Activated CD8-positive, alpha-beta memory T cell treated with anti-CD3 and anti-CD28 coated beads, Interleukin-2, amount 10 ng/mL, durations not matched to agents 7 days and 5 days (primary cell): ENCODE measurements around the gene BCAR1. TPM values are rescaled to one million over a fixed set of nuclear protein-coding genes. Genes with fewer than 3 reads are reported as not detected.

ENCODE experiments used
- ATAC-seq: fragments of 150-1000 bp; cut with Tn5 transposase; one replicate; pipeline ENCODE4 v1.10.0; 2021; ENCODE audit warnings: moderate library complexity
- CTCF ChIA-PET: fragments of 350-600 bp; sonication (Branson Sonifier 250); formaldehyde crosslinking; loops from one replicate; lab custom pipeline; 2021; ENCODE audit warnings: antibody characterized with exemption; lab: Charles Lee
- DNase-seq: peaks from one replicate; pipeline ENCODE4 v3.0.0-alpha.2; 2020
- H3K27ac Mint-ChIP-seq: one replicate; pipeline ENCODE4 v1.8.0; 2021; ENCODE audit warnings: mild to moderate bottlenecking, mixed read lengths
- H3K27me3 Mint-ChIP-seq: one replicate; pipeline ENCODE4 v1.8.0; 2021; ENCODE audit warnings: mixed read lengths
- H3K36me3 Mint-ChIP-seq: one replicate; pipeline ENCODE4 v1.8.0; 2021; ENCODE audit warnings: mild to moderate bottlenecking, mixed read lengths
- H3K4me1 Mint-ChIP-seq: one replicate; pipeline ENCODE4 v1.8.0; 2021; ENCODE audit warnings: mixed read lengths
- H3K4me3 Mint-ChIP-seq: one replicate; pipeline ENCODE4 v1.8.0; 2021; ENCODE audit warnings: mild to moderate bottlenecking, moderate library complexity, mixed read lengths
- H3K9me3 Mint-ChIP-seq: one replicate; pipeline ENCODE4 v1.8.0; 2022; ENCODE audit warnings: low read depth, mixed read lengths
- total RNA-seq, 2 experiments: library from RNA; stranded (reverse); gene quantifications; one replicate each; pipeline ENCODE4 v1.2.3, GENCODE V29; 2021

BCAR1 gene
- total RNA-seq, 2 experiments from 2014 or later = 0.19 TPM; not detected in 1

DNA sequence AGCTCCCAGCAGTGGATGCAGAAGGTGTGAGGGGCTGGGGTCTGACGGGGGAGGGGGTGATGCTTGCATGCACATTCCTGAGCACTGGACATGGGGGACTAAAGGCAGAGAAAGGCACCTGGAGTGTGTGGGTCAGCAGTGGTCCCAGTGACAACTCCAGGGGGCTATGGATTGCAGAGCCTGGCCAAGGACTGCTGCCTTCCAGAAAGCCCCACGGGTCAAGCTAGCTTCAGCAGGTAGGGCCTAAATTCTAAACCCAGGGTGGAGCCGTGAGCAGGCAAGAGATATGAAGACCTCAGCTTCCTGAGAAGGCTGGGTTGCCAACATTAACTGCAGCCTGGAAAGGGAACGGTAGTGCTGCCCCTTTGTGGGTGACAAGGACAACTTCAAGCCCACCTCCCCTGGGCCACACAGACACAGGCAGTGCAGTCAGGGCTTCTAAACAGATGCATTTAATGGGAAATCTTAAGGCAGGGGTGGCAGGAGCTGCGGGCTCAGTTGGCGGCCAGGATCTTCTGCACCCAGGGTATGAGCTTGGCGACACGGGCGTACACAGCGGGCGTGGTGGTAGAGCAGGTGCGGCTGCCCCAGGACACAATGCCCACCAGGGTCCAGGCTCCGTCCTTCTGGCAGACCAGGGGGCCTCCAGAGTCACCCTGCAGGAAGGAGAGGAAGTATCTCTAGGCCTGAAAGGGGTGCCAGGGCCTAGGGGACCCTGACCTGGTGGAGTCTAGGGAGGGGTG lies 47.6 kb downstream of the BCAR1 start:
- H3K4me3 Mint-ChIP-seq = no peak overlapping the region
- H3K9me3 Mint-ChIP-seq = no peaks in the 10 kb centered on the region
- peaks cover 10% of the 10 kb centered on the region for H3K4me1 Mint-ChIP-seq
- CTCF ChIA-PET = interaction anchor here (1.5 kb wide), 1 partner anchor 261 kb away, joined by 3 read pairs; no protein-coding TSS in a partner anchor
- no peaks in the 10 kb centered on the region for H3K36me3 Mint-ChIP-seq
- DNase-seq (no peak), ATAC-seq (no peak)
- H3K27me3 Mint-ChIP-seq = peaks cover 3% of the 10 kb centered on the region
- no peak overlapping the region for H3K27ac Mint-ChIP-seq

DNA sequence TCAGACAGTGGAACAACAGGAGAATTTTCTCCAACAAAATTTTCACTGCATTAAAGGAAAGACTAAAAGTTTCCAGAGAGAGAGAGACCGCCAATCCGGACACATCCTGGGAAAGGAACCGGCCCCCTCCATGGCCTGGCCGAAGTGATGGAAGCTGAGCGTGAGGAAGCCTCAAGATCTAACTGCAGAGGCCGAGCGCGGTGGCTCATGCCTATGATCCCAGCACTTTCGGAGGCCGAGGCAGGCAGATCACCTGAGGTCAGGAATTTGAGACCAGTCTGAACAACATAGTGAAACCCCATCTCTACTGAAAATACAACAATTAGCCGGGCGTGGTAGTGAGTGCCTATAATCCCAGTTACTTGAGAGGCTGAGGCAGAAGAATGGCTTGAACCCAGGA lies 48.3 kb downstream of the BCAR1 start:
- ATAC-seq = no peak
- DNase-seq = no peak
- Mint-ChIP-seq H3K36me3 (no peaks in the 10 kb centered on the region), H3K4me3 (no peak overlapping the region), H3K9me3 (no peaks in the 10 kb centered on the region), H3K27ac (no peak overlapping the region), H3K27me3 (peaks cover 8% of the 10 kb centered on the region), H3K4me1 (peaks cover 12% of the 10 kb centered on the region)
- CTCF ChIA-PET = interaction anchor here (1.5 kb wide), 1 partner anchor 262 kb away, joined by 3 read pairs; no protein-coding TSS in a partner anchor

DNA sequence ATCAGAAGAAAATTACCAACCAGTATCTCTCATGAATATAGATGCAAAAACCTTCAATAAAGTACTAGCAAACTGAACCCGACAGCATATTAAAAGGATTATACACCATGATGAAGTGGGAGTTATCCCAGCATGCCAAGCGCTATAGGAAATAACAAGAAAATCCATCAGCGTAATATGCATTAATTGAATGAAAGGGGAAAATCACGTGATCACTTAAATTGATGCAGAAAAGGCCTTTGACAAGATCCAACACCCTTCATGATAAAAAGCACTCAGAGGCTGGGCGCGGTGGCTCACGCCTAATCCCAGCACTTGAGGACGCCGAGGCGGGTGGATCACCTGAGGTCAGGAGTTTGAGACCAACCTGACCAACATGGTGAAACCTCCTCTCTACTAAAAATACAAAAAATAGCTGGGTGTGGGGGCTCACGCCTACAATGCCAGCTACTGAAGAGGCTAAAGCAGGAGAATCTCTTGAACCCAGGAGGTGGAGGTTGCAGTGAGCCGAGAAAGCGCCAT lies 49.3 kb downstream of the BCAR1 start:
- no peak overlapping the region for H3K4me3 Mint-ChIP-seq
- DNase-seq (no peak), ATAC-seq (no peak)
- peaks cover 12% of the 10 kb centered on the region for H3K4me1 Mint-ChIP-seq
- no peaks in the 10 kb centered on the region for H3K36me3 Mint-ChIP-seq
- H3K9me3 Mint-ChIP-seq = no peaks in the 10 kb centered on the region
- CTCF ChIA-PET = interaction anchor here (0.7 to 1.5 kb wide), 7 partner anchors 16 to 362 kb away, joined by 3 to 7 read pairs (median 3); no protein-coding TSS in a partner anchor
- H3K27ac Mint-ChIP-seq = no peak overlapping the region
- H3K27me3 Mint-ChIP-seq = peaks cover 17% of the 10 kb centered on the region

DNA sequence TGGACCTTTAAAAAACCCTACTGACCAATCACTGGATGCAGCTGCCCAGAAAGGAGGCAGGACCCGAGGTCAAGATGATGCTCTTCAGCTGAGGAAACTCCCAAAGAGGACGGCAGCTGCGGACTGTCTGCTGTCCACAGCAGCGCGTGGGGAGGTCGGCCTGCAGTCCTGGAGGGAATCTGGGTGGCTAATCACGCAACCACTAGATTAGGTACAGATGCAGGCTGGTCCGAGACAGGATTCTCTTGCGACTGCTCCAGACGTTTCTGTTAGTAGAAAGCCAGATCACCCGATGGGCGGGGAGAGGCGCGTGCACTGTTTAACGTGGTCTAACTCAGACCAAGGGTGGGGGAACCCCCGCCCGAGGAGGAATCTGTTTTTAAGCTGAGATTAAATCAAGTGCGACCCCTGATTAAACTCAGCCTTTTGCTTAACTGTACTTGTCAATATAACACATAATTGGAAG lies 53.3 kb downstream of the BCAR1 start:
- no peak overlapping the region for H3K4me3 Mint-ChIP-seq
- CTCF ChIA-PET = interaction anchor here (1.4 to 5.3 kb wide), 13 partner anchors 15 to 267 kb away, joined by 5 to 43 read pairs (median 12); partner anchors contain the start of genes CTRB1 and TMEM170A
- peaks cover 12% of the 10 kb centered on the region for H3K4me1 Mint-ChIP-seq
- DNase-seq = no peak
- H3K27me3 Mint-ChIP-seq = peaks cover 24% of the 10 kb centered on the region
- no peak for ATAC-seq
- H3K36me3 Mint-ChIP-seq = no peaks in the 10 kb centered on the region
- no peaks in the 10 kb centered on the region for H3K9me3 Mint-ChIP-seq
- H3K27ac Mint-ChIP-seq = no peak overlapping the region

DNA sequence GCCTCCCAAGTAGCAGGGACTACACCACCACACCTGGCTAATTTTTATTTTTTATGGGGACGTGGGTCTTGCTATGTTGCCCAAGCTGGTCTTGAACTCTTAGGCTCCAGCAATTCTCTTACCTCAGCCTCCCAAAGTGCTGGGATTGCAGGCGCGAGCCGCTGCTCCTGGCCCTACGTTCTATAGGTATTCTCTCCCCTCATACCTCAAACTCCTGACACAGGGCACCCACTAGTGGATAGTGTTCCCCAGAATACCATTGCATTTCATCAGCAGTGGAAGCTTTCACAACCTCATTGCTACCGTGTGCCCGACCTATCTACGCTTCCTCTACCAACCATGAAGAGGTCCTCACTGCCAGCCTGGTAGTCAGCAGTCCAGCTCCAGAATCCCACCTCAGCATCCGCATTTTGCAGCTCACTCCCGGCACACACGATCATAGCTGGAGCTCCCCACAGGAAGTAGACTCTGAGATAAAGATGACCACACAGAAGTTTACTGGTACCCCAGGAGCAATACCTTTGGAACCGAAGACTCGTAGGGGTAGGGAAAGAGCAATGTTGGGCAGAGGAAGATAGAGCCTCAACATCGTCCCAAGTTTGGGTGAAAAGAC lies 53.8 kb downstream of the BCAR1 start:
- Mint-ChIP-seq H3K27ac (no peak overlapping the region), H3K9me3 (no peaks in the 10 kb centered on the region), H3K4me1 (peaks cover 12% of the 10 kb centered on the region), H3K27me3 (peaks cover 24% of the 10 kb centered on the region), H3K36me3 (no peaks in the 10 kb centered on the region), H3K4me3 (no peak overlapping the region)
- ATAC-seq = no peak
- CTCF ChIA-PET = interaction anchor here (2.7 to 5.3 kb wide), 4 partner anchors 14 to 190 kb away, joined by 13 to 43 read pairs (median 27); partner anchors contain the start of gene CTRB1
- no peak for DNase-seq

DNA sequence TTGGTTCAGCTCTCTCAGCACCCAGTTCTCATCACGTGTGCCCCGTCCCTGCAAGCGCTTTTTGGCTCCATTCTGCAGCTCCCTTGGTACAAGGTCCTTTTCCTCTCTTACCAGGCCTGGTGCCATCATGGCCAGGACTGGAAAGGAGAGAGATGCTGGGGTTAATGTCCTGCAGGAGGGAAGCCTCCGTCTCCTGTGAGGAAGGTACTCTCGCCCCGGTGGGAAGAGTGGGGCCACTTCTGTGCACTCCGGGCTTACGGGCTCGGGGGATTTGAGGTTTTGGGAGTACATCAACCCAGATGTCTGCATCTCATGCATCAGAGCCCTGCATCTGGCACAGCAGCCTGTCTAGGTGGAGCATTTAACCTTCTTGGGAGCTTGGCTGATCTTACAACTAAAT lies 54.6 kb downstream of the BCAR1 start:
- no peaks in the 10 kb centered on the region for H3K9me3 Mint-ChIP-seq
- no peak for ATAC-seq
- no peak overlapping the region for H3K27ac Mint-ChIP-seq
- H3K4me3 Mint-ChIP-seq = no peak overlapping the region
- DNase-seq = no peak
- peaks cover 24% of the 10 kb centered on the region for H3K27me3 Mint-ChIP-seq
- CTCF ChIA-PET = interaction anchor here (0.9 to 5.3 kb wide), 3 partner anchors 21 to 183 kb away, joined by 3 to 43 read pairs (median 39); partner anchors contain the start of gene CTRB1
- H3K36me3 Mint-ChIP-seq = no peaks in the 10 kb centered on the region
- H3K4me1 Mint-ChIP-seq = peaks cover 12% of the 10 kb centered on the region

DNA sequence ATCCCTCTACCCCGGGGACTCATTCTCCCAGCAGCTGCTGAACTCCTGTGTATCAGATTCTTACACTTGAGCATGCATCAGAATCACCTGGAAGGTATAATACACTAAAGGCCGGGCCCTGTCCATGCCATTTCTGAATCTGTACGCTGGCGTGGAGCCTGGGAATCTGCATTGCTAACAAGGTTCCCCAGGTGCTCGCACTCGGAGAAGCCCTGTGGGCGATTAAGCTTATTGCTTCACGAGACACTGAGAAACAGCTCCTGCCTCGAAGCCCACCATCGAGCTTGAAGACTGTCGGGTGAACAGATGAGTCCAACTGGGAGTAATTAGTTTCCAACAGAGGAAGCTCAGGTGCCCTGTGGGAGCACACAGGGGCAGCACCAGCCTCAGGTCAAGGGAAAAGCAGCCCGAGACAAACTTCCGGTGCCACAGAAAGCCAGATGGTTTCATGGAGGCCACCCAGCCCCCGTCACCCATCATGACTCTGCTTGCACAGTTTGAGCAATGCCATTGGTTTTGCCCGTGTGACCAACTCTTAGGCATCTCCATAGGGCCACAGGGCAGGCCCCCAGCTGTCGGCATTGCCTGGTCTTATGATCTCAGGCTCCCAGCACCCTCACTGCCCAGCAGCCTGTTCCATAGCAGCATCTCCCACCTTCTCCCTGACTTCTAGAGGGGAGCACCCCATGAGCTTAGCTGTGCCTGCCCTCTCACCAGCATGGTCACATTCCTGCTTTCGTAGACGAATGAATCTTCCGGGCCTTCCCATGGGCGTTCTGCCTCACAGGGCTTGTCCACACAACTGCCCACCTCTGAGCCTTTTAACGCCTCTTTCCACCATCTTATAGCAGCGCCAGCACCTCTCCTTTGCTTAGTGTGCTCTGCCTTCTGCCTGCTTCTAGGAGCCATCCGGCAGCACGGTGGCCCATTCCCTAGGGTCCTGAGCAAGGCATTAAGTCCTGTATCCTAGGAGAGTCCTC lies 55.3 kb downstream of the BCAR1 start:
- no peaks in the 10 kb centered on the region for H3K36me3 Mint-ChIP-seq
- H3K9me3 Mint-ChIP-seq = no peaks in the 10 kb centered on the region
- H3K4me3 Mint-ChIP-seq = no peak overlapping the region
- peaks cover 9% of the 10 kb centered on the region for H3K4me1 Mint-ChIP-seq
- peak; percentile 36 for DNase-seq
- no peak for ATAC-seq
- no peak overlapping the region for H3K27ac Mint-ChIP-seq
- CTCF ChIA-PET = interaction anchor here (0.7 to 5.3 kb wide), 4 partner anchors 22 to 184 kb away, joined by 3 to 43 read pairs (median 21); partner anchors contain the start of gene CTRB1
- H3K27me3 Mint-ChIP-seq = peaks cover 24% of the 10 kb centered on the region

DNA sequence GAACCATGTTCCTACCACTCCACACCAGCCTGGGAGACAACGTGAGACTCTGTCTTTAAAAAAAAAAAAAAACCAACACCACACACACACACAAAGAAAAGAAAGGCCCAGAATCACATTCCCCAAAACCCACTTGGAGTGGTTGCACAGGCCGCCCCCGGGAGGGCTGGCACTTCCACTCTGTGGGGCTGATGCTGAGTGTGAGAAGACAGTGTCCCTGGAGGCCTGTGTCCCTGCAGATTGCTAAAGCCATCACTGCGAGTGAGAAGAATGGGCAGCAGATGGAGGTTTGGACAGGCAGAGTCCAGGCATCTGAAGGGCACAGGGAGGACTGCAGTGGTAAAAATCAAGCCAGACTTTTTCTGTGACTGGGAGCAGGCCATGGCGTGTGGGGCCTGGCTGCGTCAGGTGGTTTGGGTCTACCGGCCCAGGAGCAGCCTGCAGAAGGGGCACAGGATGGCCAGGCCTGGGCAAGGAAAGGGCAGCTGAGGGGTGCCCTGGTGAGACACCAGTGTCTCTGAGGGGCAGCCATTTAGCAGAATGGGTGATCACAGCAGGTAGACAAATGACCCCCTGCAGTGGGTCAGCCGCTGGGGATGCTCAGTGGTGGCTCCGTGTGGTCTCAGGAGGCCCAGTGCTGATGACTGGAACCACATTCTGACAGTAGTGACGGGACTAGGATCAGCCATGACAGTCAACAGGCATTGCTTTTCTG lies 57.5 kb downstream of the BCAR1 start:
- CTCF ChIA-PET = no interaction called here
- Mint-ChIP-seq H3K4me3 (no peak overlapping the region), H3K27me3 (peaks cover 21% of the 10 kb centered on the region), H3K27ac (no peak overlapping the region), H3K9me3 (no peaks in the 10 kb centered on the region), H3K4me1 (peaks cover 2% of the 10 kb centered on the region), H3K36me3 (no peaks in the 10 kb centered on the region)
- DNase-seq (no peak), ATAC-seq (no peak)

DNA sequence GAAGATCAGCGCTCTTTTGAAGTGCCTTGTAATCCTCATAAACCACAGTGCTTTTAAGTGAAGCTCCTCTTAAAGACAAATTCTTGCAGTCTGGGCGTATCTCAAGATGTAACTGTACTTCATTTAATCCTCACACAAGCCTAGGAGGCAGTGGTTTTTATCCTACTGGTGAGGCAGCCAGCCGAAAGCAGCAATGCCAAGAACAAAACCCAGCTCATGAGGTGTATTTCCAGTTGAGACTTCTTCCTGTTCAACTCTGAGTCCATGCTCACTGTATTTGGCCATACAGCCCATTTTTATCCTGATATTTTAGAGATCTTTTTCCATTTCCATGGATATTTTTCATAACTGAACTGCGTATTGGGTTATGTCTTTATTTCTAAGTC lies 58.2 kb downstream of the BCAR1 start:
- CTCF ChIA-PET = no interaction called here
- peaks cover 18% of the 10 kb centered on the region for H3K27me3 Mint-ChIP-seq
- no peaks in the 10 kb centered on the region for H3K4me1 Mint-ChIP-seq
- no peak overlapping the region for H3K27ac Mint-ChIP-seq
- no peak overlapping the region for H3K4me3 Mint-ChIP-seq
- no peaks in the 10 kb centered on the region for H3K9me3 Mint-ChIP-seq
- DNase-seq = no peak
- H3K36me3 Mint-ChIP-seq = no peaks in the 10 kb centered on the region
- no peak for ATAC-seq

DNA sequence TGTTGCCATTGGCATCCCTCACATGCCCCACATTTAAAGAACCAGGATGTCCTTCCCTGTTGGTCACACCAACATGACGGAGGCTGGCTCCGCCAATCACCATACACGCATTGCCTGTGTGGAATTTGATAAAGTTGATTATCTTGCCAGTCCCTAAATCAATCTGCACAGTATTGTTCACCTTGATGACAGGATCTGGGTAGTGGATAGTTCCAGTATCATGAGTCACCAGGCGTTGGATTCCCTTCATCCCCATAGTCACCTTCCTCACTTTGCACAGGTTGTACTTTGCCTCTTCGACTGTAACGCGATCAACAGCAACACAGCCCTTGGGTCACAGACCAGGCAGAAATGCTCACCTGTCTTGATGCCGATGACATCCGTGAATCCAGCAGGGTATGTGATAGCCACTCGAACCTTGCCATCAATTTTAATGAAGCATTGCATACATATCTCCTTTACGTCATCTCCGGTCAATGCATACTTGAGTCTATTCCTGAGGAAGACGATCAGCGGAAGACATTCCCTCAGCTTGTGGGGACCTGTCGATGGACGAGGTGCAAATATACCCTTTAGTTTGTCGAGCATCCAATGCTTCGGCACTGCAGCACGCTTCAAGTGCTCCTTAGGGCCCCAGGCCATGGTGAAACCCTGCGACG lies 58.7 kb downstream of the BCAR1 start:
- no peak for ATAC-seq
- Mint-ChIP-seq H3K27me3 (peaks cover 13% of the 10 kb centered on the region), H3K9me3 (no peaks in the 10 kb centered on the region), H3K4me3 (no peak overlapping the region), H3K27ac (no peak overlapping the region), H3K4me1 (no peaks in the 10 kb centered on the region), H3K36me3 (no peaks in the 10 kb centered on the region)
- CTCF ChIA-PET = no interaction called here
- no peak for DNase-seq

DNA sequence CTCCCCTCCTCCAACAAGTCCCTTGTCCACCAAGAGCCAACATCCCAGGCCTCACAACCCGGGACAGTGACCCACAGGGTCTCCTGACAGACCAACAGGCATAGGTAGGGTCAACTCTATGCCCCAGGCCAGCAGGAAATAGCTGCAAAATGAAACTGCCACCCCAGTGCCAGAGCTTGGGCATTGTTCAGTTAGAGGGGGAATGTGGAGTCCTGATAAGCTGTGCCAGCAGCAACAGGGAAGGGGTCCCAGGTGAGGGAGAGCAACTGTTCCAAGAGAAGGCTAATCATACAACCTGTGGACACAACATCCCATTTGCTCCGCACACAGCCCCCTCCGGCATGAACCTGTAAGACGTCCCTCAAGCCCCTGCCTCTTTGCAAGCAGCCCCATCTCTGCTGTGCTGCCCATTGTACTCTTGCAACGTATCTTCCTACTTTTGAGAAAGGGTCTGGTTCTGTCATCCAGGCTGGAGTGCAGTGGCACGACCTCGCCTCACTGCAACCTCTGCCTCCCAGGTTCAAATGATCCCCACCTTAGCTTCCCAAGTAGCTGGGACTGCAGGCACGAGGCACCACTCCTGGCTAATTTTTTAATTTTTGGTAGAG lies 61.7 kb downstream of the BCAR1 start:
- H3K27me3 Mint-ChIP-seq = peaks cover 6% of the 10 kb centered on the region
- no peak for DNase-seq
- H3K4me3 Mint-ChIP-seq = no peak overlapping the region
- ATAC-seq = no peak
- H3K27ac Mint-ChIP-seq = no peak overlapping the region
- no peaks in the 10 kb centered on the region for H3K36me3 Mint-ChIP-seq
- no peaks in the 10 kb centered on the region for H3K9me3 Mint-ChIP-seq
- CTCF ChIA-PET = interaction anchor here (1.3 to 3.7 kb wide), 2 partner anchors 10 to 44 kb away, joined by 6 to 17 read pairs; no protein-coding TSS in a partner anchor
- no peaks in the 10 kb centered on the region for H3K4me1 Mint-ChIP-seq
